Mesenchymal stem cell (in vitro differentiated cells and primary cell): ENCODE results near the gene PTPRG.

ENCODE experiments used
- DNase-seq: peaks from one replicate; pipeline ENCODE4 v3.0.0-alpha.2; 2013
- H2AFZ ChIP-seq: one replicate; pipeline ENCODE4 v1.6.1; 2013; ENCODE audit warnings: low read depth, mild to moderate bottlenecking, control low read depth, inconsistent platforms, low read length, moderate library complexity
- H2AK5ac ChIP-seq: 2 replicates; pipeline ENCODE4 v1.6.1; 2013; ENCODE audit warnings: low read length, moderate library complexity, mild to moderate bottlenecking, inconsistent platforms; ENCODE audit not compliant: severe bottlenecking
- H2BK120ac ChIP-seq: one replicate; pipeline ENCODE4 v1.6.1; 2013; ENCODE audit warnings: low read depth, mild to moderate bottlenecking, inconsistent platforms, low read length, moderate library complexity
- H2BK12ac ChIP-seq, 2 experiments: one replicate each; pipeline ENCODE4 v1.6.1; 2013; ENCODE audit warnings: inconsistent platforms in 2 of 2, low read length in 2 of 2, mild to moderate bottlenecking in 2 of 2, moderate library complexity in 2 of 2, control low read depth in 1 of 2
- H2BK15ac ChIP-seq: one replicate; pipeline ENCODE4 v1.6.1; 2013; ENCODE audit warnings: mild to moderate bottlenecking, low read depth, inconsistent platforms; ENCODE audit not compliant: poor library complexity, severe bottlenecking
- H2BK5ac ChIP-seq: 2 replicates; pipeline ENCODE4 v1.6.1; 2013; ENCODE audit warnings: low read depth, mild to moderate bottlenecking, low read length, control low read depth, inconsistent platforms; ENCODE audit not compliant: poor library complexity, severe bottlenecking
- H3K14ac ChIP-seq, 2 experiments: one replicate each; pipeline ENCODE4 v1.6.1; 2013; ENCODE audit warnings: inconsistent platforms in 2 of 2, low read length in 2 of 2, control low read depth in 1 of 2, mild to moderate bottlenecking in 1 of 2, moderate library complexity in 1 of 2
- H3K18ac ChIP-seq, 2 experiments: one replicate each; pipeline ENCODE4 v1.6.1; 2013; ENCODE audit warnings: inconsistent platforms in 2 of 2, low read length in 2 of 2, control low read depth in 1 of 2, low read depth in 1 of 2, mild to moderate bottlenecking in 1 of 2
- H3K23ac ChIP-seq, 2 experiments: one replicate each; pipeline ENCODE4 v1.6.1; 2013; ENCODE audit warnings: inconsistent platforms in 2 of 2, low read length in 2 of 2, mild to moderate bottlenecking in 2 of 2, moderate library complexity in 2 of 2, control low read depth in 1 of 2
- H3K27ac ChIP-seq: 2 replicates; pipeline ENCODE4 v1.5.1; 2013; ENCODE audit warnings: mild to moderate bottlenecking, moderate library complexity, low read length, control low read depth, inconsistent platforms; ENCODE audit not compliant: poor library complexity, severe bottlenecking
- H3K27me3 ChIP-seq, 2 experiments: 2 replicates each; pipeline versions ENCODE4 v1.6.1 to v1.7.0; 2013; ENCODE audit warnings: low read length in 2 of 2, mild to moderate bottlenecking in 2 of 2, moderate library complexity in 2 of 2, control low read depth in 1 of 2, inconsistent platforms in 1 of 2; ENCODE audit not compliant: control insufficient read depth in 1 of 2, insufficient read depth in 1 of 2
- H3K36me3 ChIP-seq, 2 experiments: 2 replicates each; pipeline versions ENCODE4 v1.6.1 to v1.7.0; 2013; ENCODE audit warnings: low read length in 2 of 2, control low read depth in 1 of 2, inconsistent platforms in 1 of 2, low read depth in 1 of 2, mild to moderate bottlenecking in 1 of 2; ENCODE audit not compliant: insufficient read depth in 2 of 2, control insufficient read depth in 1 of 2
- H3K4ac ChIP-seq, 2 experiments: one replicate each; pipeline ENCODE4 v1.6.1; 2013; ENCODE audit warnings: inconsistent platforms in 2 of 2, low read length in 2 of 2, mild to moderate bottlenecking in 2 of 2, moderate library complexity in 2 of 2, control low read depth in 1 of 2, low read depth in 1 of 2
- H3K4me1 ChIP-seq: 2 replicates; pipeline ENCODE4 v1.6.1; 2013; ENCODE audit warnings: low read depth, low read length, control low read depth; ENCODE audit not compliant: control insufficient read depth, insufficient read depth
- H3K4me2 ChIP-seq: 2 replicates; pipeline ENCODE4 v1.6.1; 2013; ENCODE audit warnings: low read length, mild to moderate bottlenecking, inconsistent platforms; ENCODE audit not compliant: poor library complexity, severe bottlenecking
- H3K4me3 ChIP-seq, 2 experiments: 2 replicates each; pipeline versions ENCODE4 v1.5.1 to v1.7.0; 2013; ENCODE audit warnings: low read length in 2 of 2, mild to moderate bottlenecking in 2 of 2, control low read depth in 1 of 2, low read depth in 1 of 2; ENCODE audit not compliant: insufficient read depth in 1 of 2
- H3K79me1 ChIP-seq: replicated peaks from 2 replicates; pipeline ENCODE4 v1.6.1; 2013; ENCODE audit warnings: mild to moderate bottlenecking, control low read depth, low read length, inconsistent platforms; ENCODE audit not compliant: poor library complexity, severe bottlenecking
- H3K9ac ChIP-seq: 2 replicates; pipeline ENCODE4 v1.7.0; 2013; ENCODE audit warnings: mild to moderate bottlenecking, low read length, moderate library complexity
- H3K9me3 ChIP-seq: 2 replicates; pipeline ENCODE4 v1.7.0; 2013; ENCODE audit warnings: mild to moderate bottlenecking, low read length; ENCODE audit not compliant: control insufficient read depth
- H4K8ac ChIP-seq: one replicate; pipeline ENCODE4 v1.6.1; 2013; ENCODE audit warnings: inconsistent platforms, mild to moderate bottlenecking, low read length, moderate library complexity
- H4K91ac ChIP-seq: one replicate; pipeline ENCODE4 v1.6.1; 2013; ENCODE audit warnings: mild to moderate bottlenecking, low read length, inconsistent platforms
- WGBS: methylation state at CpG from one replicate; pipeline ENCODE4 v1.1.7; 2013; ENCODE audit warnings: mixed read lengths; 5-methylcytosine and 5-hydroxymethylcytosine counted together

The PTPRG gene

GRCh38 chr3:61788623-61789507, 227.5 kb downstream of the PTPRG start:
- Histone ChIP-seq H3K4me2 (no peak overlapping the region), H3K14ac (no peak overlapping the region), H2BK5ac (no peak overlapping the region), H2BK12ac (no peak overlapping the region), H3K4ac (no peak overlapping the region), H2AFZ (no peak overlapping the region), H3K9me3 (no peaks in the 10 kb centered on the region), H2AK5ac (no peak overlapping the region), H3K18ac (no peak overlapping the region), H3K27ac (no peak overlapping the region), H2BK120ac (no peak overlapping the region), H3K4me1 (peaks cover 4% of the 10 kb centered on the region), H4K91ac (no peak overlapping the region), H3K4me3 (no peak overlapping the region), H2BK15ac (no peak overlapping the region), H4K8ac (no peak overlapping the region), H3K36me3 (no peaks in the 10 kb centered on the region), H3K9ac (no peak overlapping the region), H3K23ac (no peak overlapping the region), H3K27me3 (no peaks in the 10 kb centered on the region), H3K79me1 (peaks cover 20% of the 10 kb centered on the region)
- DNase-seq, result no peak
- WGBS, result 82% methylated on average over 3 of the region's 4 CpGs

DNA sequence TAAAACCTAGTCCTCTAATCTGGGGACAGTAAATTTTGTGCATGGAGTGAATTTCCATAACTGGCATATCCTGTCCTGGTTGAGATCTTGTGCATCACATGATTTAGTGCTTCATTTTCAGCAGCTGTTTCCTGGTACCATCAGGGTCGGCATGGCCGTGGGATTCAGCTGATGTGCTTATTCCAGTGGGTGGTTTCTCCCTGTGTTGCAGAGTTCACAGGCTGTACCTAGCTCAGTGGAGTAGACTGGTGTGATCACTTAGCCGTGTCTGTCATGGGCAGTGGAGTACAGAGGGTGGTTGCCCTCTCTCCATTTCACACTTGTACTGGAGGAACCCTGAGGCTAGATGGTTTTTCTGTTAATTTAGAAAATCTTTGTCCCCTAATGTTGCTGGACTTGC, 228.5 kb downstream of the PTPRG start:
- Histone ChIP-seq H3K27ac (no peak overlapping the region), H3K9ac (no peak overlapping the region), H3K4me2 (no peak overlapping the region), H3K9me3 (no peaks in the 10 kb centered on the region), H2AFZ (no peak overlapping the region), H3K18ac (no peak overlapping the region), H3K23ac (no peak overlapping the region), H2BK5ac (no peak overlapping the region), H3K4me1 (peaks cover 2% of the 10 kb centered on the region), H2BK120ac (no peak overlapping the region), H4K91ac (no peak overlapping the region), H3K36me3 (no peaks in the 10 kb centered on the region), H2AK5ac (no peak overlapping the region), H3K79me1 (peaks cover 23% of the 10 kb centered on the region), H2BK15ac (no peak overlapping the region), H3K4ac (no peak overlapping the region), H2BK12ac (no peak overlapping the region), H4K8ac (no peak overlapping the region), H3K4me3 (no peak overlapping the region), H3K27me3 (no peaks in the 10 kb centered on the region), H3K14ac (no peak overlapping the region)
- DNase-seq, result no peak
- 74% methylated on average over 3 of the region's 3 CpGs for WGBS

- no peak overlapping the region for H4K91ac ChIP-seq
Measured at GRCh38 chr3:61790411-61790810, 229.0 kb downstream of the PTPRG start.

GRCh38 chr3:61793056-61793455, 231.7 kb downstream of the PTPRG start:
- Histone ChIP-seq H2BK15ac (no peak overlapping the region), H3K4me3 (no peak overlapping the region), H4K8ac (no peak overlapping the region), H3K4me1 (peaks cover 5% of the 10 kb centered on the region), H4K91ac (no peak overlapping the region), H2AFZ (no peak overlapping the region), H3K14ac (no peak overlapping the region), H3K79me1 (peaks cover 33% of the 10 kb centered on the region), H3K27ac (no peak overlapping the region), H2BK5ac (no peak overlapping the region), H3K4me2 (no peak overlapping the region), H3K23ac (no peak overlapping the region), H3K27me3 (no peaks in the 10 kb centered on the region), H3K18ac (no peak overlapping the region), H3K9me3 (no peaks in the 10 kb centered on the region), H3K36me3 (no peaks in the 10 kb centered on the region), H3K9ac (no peak overlapping the region), H2BK120ac (no peak overlapping the region), H3K4ac (no peak overlapping the region), H2BK12ac (no peak overlapping the region), H2AK5ac (no peak overlapping the region)
- no peak for DNase-seq
- WGBS, result 100% methylated on average over 2 of the region's 2 CpGs

More at GRCh38 chr3:61790411-61790810, 229.0 kb downstream of the PTPRG start:
- no peak overlapping the region for H2BK15ac ChIP-seq
- no peaks in the 10 kb centered on the region for H3K9me3 ChIP-seq
- no peak overlapping the region for H3K14ac ChIP-seq
- H4K8ac ChIP-seq, result no peak overlapping the region
- no peak overlapping the region for H3K9ac ChIP-seq
- no peak overlapping the region for H3K18ac ChIP-seq
- H2BK5ac ChIP-seq, result no peak overlapping the region
- no peak overlapping the region for H2BK120ac ChIP-seq
- no peak for DNase-seq
- no peak overlapping the region for H3K27ac ChIP-seq
- peaks cover 24% of the 10 kb centered on the region for H3K79me1 ChIP-seq
- no peak overlapping the region for H2AK5ac ChIP-seq
- H3K4me1 ChIP-seq, result peaks cover 2% of the 10 kb centered on the region
- no peak overlapping the region for H3K23ac ChIP-seq
- no peak overlapping the region for H3K4me3 ChIP-seq
- H2AFZ ChIP-seq, result no peak overlapping the region
- no peaks in the 10 kb centered on the region for H3K27me3 ChIP-seq
- no peaks in the 10 kb centered on the region for H3K36me3 ChIP-seq
- no peak overlapping the region for H2BK12ac ChIP-seq
- H3K4ac ChIP-seq, result no peak overlapping the region
- H3K4me2 ChIP-seq, result no peak overlapping the region
